Astrocyte of the spinal cord (primary cell): ENCODE data around the gene ALDH1A3.

Source experiments
- DNase-seq: peaks from one replicate; pipeline ENCODE4 v3.0.0; 2011; ENCODE audit warnings: low read depth, low spot score
- H3K4me3 ChIP-seq: 2 replicates; pipeline ENCODE4 v1.5.1; 2011; ENCODE audit warnings: low read depth, mild to moderate bottlenecking, low read length, moderate library complexity
- in situ Hi-C: cut with HindIII; loops from 2 replicates; pipeline ENCODE4 v1.10.0; 2017; ENCODE audit warnings: low sequenced_read_pairs
- TF ChIP-seq, protein P1 (sequence below): IDR thresholded peaks from 2 replicates; pipeline ENCODE4 v1.5.1; 2012; ENCODE audit warnings: low read depth, mild to moderate bottlenecking, low read length, inconsistent platforms

ALDH1A3 gene

DNA sequence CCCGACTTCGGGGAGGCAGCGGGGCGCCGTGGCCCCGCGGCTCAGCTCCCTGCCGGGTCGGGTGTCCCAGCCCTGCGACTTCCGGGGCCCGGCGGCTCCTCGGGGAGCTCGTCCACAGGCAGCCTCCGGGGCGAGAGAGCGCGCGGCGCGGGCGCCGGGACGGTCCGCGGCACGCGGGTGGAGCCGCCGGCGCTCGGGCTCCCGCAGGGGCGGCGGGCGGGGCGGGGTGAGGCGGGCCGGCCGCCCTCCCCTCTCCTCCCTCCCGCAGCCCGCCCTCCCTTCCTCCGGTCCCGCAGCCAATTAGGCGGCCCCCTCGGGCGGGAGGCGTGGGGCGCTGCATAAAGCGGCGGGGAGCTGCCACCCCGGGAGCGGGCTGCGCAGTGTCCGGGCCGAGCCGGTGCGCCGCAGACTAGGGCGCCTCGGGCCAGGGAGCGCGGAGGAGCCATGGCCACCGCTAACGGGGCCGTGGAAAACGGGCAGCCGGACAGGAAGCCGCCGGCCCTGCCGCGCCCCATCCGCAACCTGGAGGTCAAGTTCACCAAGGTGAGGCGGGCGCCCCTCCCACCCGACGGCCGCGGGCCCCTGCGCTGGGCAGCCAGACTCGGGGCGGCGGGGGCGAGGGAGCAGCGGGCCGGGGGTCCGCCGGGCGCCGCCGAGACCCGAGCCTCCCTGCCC, at the start of gene ALDH1A3:
Gene ALDH1A3 (plus strand): TSS at position 368 of the 675 bp plus-strand sequence. CDS start 77 bp downstream, at position 445.
- DNase-seq: peak; percentile 31
- in situ Hi-C loops: no loop called here
- H3K4me3 ChIP-seq: peak within 1 kb of the TSS; percentile 48
- TF ChIP-seq, protein P1, sequence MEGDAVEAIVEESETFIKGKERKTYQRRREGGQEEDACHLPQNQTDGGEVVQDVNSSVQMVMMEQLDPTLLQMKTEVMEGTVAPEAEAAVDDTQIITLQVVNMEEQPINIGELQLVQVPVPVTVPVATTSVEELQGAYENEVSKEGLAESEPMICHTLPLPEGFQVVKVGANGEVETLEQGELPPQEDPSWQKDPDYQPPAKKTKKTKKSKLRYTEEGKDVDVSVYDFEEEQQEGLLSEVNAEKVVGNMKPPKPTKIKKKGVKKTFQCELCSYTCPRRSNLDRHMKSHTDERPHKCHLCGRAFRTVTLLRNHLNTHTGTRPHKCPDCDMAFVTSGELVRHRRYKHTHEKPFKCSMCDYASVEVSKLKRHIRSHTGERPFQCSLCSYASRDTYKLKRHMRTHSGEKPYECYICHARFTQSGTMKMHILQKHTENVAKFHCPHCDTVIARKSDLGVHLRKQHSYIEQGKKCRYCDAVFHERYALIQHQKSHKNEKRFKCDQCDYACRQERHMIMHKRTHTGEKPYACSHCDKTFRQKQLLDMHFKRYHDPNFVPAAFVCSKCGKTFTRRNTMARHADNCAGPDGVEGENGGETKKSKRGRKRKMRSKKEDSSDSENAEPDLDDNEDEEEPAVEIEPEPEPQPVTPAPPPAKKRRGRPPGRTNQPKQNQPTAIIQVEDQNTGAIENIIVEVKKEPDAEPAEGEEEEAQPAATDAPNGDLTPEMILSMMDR: no peak

DNA sequence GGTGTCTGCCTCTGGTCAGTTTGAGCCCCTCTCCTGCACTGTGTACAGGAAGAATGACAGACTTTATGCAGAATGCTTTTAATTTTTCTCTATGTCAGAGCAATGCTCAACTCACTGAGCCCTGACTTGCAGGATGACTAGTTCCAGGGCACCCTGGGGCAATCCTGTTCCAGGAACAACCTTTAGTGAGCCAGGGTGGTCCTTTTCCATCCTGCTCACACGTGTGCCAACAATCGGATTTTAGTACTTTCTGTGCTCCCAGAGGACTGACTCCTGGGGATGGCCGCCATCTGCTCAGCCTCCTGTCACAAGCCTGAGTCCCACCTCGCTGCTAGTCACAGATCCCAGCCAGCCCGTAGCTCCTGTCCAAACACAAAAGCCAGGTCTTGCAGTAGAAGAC, 48.2 kb upstream of the ALDH1A3 start:
- TF ChIP-seq, protein P1: no peak
- no peak for DNase-seq
- H3K4me3 ChIP-seq: no peak overlapping the region
- in situ Hi-C loops: no loop called here

DNA sequence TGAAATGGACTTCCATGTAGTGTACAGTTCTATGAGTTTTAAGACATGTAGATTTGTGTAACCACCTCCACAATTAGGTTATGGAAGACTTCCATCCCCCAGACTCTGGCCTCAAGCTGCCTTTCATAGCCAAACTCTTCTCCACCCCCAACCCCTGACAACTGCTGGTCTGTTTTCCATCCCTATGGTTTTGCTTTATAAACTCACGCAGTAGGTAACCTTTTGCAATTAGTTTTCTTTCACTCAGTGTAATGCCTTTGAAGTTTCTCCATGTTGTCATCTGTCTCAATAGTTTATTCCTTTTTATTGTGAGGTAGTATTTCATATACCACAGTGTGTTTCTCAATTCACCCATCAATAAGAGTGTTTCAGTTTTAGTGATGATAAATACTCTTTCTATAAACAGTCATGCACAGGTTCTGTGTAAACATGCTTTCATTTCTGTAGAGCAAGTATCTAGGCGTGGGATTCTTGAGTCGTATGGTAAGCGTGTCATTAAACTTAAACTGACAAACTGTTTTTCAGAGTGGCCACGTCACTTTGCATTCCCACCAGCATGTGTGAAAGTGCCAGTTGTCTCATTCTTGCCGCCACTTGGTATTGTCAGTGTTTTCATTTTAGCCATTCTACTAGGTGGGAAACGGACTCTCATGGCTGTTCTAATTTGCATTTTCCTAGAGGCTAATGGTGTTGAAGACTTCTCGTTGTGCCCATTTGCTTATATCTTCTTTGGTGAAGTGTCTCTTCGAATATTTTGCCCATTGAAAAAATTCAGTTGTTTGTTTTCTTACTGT, 47.3 kb upstream of the ALDH1A3 start:
- H3K4me3 ChIP-seq: no peak overlapping the region
- in situ Hi-C loops: no loop called here
- DNase-seq: no peak
- TF ChIP-seq, protein P1: no peak

DNA sequence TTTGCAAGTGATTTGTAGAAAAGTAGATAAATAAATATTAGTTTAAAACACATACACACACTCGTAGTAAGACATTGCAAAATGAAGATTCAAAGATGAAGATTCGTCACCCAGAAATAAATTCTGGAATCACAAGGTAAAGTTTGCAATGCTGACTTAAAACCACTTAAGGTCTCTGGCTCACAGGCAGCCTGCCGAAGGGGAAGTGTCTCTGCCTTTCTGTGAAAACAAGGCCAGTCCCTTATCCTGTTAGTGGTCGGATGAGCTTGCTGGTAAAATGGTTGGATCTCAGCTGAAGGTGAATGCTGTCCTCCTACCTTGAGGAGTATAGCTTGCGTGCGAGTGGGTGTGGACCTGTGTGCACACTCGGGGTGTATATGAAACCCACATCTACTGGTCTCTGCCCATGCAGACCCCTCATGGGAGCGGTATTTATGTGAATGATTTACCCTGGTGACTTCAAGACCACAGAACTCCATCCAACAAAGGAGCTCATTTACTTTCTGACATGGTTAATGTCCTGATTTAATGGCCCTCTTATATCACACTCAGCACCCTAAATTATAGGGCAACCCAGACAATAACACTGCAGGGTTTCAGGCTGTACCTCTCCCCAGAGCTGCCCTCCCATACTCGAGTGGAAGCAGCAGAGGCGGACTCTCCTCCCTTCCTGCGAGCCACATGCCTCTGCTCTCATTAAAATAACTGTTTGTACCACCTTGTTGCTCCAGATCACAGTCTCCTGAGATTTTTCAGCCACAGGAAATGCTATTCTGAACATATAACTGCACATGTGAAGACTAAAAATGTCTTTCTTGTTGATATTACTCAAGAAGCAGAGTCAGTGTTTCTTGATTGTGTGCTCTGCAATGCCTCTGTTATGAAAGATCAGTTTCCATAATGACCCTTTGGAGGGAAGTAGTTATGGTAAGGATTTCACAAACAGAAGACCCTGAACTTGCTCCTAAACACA, 45.9 kb upstream of the ALDH1A3 start:
- no peak overlapping the region for H3K4me3 ChIP-seq
- DNase-seq: no peak
- TF ChIP-seq, protein P1: no peak
- in situ Hi-C loops: no loop called here

DNA sequence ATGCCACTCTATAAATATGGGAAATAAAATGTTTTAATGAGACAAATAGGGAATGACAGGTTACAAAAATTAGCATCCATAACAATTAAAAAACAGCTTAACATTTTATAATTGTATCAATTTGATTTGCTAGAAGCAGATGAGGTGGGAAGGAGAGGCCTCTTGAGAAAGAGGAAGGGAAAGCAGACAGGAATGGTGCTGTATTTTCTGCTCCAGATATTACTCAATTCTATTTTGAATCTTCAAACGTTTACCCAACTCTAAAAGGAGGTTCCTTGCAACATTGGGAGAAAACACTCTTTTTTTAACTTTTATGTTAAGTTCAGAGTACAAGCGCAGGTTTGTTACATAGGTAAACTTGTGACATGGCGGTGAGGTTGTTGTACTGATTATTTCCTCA, 44.9 kb upstream of the ALDH1A3 start:
- DNase-seq: no peak
- H3K4me3 ChIP-seq: no peak overlapping the region
- TF ChIP-seq, protein P1: no peak
- in situ Hi-C loops: no loop called here

DNA sequence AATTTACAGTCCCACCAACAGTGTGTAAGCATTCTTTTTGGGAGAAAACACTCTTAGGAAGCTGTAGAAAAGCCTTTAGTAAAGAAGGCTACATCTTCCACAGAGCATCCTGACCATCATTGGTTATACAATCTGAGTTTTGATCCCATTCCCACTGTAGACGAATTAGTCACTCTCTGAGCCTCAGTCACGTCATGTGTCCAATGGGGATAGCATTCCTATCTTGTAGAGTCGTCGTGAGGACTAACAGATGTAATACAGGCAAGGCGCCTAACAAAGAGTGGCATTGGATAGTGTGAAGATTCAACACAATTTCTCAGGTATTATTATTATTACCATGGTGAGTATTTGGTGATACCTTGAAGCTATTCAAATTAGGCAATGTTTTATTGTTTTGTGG, 44.0 kb upstream of the ALDH1A3 start:
- H3K4me3 ChIP-seq: no peak overlapping the region
- no peak for DNase-seq
- in situ Hi-C loops: no loop called here
- TF ChIP-seq, protein P1: no peak
